Adrenal gland (tissue), 12 donors: ENCODE results near the gene SINHCAF. TPM values are rescaled to one million over a fixed set of nuclear protein-coding genes. Genes with fewer than 3 reads are reported as not detected.

ENCODE experiments used
- polyA plus RNA-seq, 3 donors: library from polyadenylated mRNA; stranded (reverse); fragments of 200-250 nt in 2 of 3; fragments of 350-450 nt in 1 of 3; fragmentation: Illumina TruSeq in 1 of 3; extraction: RNeasy Lipid Tissue Mini Kit (QIAGEN cat#74804) in 1 of 3; gene quantifications; one replicate each; pipeline ENCODE4 v1.2.3, GENCODE V29; 2013 to 2014
- small RNA-seq, 2 donors: library from RNA; depleted of rRNA; stranded (forward); fragments of <200 nt; gene quantifications; one replicate each; pipeline ENCODE3, GENCODE V24; 2016
- total RNA-seq, 9 donors: library from RNA; depleted of rRNA in 4 of 9; stranded (reverse); fragments of >200 nt in 4 of 9; fragments of 120-200 nt in 1 of 9; fragmentation: NEBNext Ultra II Directional in 1 of 9; extraction: Animal tissue kit (Norgen Biotek cat#: 25700) in 1 of 9; gene quantifications; one replicate each; pipeline versions ENCODE4 v1.1.0 to v1.2.4, GENCODE V29; 2013 to 2023
- donor health status: healthy with polysubstance abuse.
- donor health status: Bipolar disorder and iron deficiency.
- donor health status: DM: yes; HTN: yes; CAD: no.
- donor health status: DM: no; HTN: no; CAD: no.
- donor health status: DM: no; HTN: no; CAD: no.
- donor health status: DM: yes; HTN: yes; CAD: no.

The SINHCAF gene
- total and polyA plus RNA-seq, 12 donors: 12.5 to 69.4 (median 27.1) TPM

Small RNA genes lying within 50 kb of the gene (small RNA-seq; reads per million reads assigned to genes)
- 0 reads per million in 2 donors for gene AC024940.4
- 0 reads per million in 2 donors for gene AC024940.5
- gene MREGP1: 0 reads per million in 2 donors
- 0 reads per million in 2 donors for gene RF00026
